ENCODE results near the gene ANKRD40.
"Not testable (repeated sequence)": the region's sequence is repeated elsewhere in the genome, so short reads cannot be mapped to it uniquely, and the experiment has no call there.

The ANKRD40 gene, protein sequence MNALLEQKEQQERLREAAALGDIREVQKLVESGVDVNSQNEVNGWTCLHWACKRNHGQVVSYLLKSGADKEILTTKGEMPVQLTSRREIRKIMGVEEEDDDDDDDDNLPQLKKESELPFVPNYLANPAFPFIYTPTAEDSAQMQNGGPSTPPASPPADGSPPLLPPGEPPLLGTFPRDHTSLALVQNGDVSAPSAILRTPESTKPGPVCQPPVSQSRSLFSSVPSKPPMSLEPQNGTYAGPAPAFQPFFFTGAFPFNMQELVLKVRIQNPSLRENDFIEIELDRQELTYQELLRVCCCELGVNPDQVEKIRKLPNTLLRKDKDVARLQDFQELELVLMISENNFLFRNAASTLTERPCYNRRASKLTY

DNA sequence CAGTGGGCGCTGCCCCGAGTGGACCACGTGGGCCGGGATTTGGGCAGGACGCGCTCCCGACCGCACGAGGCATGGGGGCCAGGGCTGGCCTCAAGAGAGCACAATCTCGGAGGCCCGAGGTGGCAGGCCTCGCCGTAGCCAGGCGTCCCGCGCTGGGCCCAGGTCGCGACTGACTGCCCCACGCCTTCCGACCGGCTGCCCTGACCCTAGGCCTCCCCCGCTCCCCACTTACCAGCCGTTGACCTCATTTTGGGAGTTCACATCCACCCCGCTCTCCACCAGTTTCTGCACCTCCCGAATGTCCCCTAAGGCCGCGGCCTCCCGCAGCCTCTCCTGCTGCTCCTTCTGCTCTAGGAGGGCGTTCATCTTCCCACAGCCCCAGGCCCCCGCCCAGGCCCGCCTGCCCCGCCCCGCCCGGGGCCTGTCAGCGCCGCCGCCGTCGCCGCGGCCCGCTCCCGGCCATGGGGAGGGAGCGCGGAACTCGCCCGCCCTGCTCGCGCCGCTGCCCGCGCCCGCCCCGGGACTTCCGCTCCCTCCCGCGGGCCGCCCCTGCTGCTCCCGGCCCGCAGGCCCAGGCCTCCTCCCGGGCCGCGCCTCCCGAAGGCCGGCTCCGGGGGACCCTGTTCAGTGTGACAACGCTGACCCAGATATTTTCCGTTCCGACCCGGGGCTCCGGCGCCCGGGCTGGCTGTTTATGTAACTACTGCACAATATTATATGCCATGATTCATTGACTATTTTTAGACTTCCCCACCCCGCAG is at the start of gene ANKRD40:
TSS of gene ANKRD40 (minus strand) at position 626 of the 761 bp plus-strand sequence. CDS start at position 366, 260 bp downstream.
- peak; percentile 78 for DNase-seq

DNA sequence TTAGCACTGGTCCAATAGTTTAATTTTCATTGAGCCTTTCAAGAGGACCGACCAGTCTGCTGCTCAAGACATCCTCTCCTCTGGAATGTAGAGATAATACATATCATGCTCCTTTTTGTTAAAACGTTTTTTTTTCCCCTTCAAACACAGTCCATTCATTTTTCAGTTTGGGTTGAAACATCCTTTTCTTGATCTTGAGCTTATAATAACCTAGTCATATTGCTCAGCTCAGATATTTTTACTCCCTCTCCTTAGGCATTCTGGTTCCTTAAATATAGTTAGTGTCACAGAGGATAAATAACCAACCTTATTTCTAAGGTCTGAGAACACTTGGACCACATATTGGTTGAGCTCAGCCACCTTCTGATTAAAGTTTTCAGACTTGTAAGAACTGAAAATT is 46.8 kb upstream of the ANKRD40 start:
- DNase-seq = no peak

DNA sequence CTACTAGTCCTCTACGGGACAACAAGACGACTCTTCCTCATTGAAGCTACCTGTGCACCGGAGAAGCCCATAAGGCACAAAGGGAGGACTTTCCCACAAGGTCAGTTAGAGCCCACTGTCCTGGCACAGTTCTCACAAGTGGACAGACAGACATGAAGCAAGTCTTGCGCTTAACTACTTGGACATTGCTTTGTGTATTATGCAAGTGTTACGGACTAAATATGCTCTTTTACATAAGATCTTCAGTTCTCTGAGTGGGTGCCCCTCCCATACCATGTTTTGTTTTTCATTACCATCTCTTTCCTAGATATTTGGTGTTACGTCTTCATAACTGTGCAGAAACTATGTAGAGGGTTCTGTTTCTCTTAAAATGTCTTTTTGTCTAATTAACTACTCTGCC is 41.5 kb upstream of the ANKRD40 start:
- no peak for DNase-seq

DNA sequence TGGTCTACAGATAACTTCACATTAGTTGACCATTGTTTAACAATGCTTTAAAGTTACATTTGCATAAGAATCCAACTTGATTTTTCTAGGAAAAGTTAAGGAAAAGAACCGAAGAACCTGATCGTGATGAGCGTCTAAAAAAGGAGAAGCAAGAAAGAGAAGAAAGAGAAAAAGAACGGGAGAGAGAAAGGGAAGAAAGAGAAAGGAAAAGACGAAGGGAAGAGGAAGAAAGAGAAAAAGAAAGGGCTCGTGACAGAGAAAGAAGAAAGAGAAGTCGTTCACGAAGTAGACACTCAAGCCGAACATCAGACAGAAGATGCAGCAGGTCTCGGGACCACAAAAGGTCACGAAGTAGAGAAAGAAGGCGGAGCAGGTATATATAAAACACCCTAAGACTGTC is 37.9 kb upstream of the ANKRD40 start:
- DNase-seq = no peak

DNA sequence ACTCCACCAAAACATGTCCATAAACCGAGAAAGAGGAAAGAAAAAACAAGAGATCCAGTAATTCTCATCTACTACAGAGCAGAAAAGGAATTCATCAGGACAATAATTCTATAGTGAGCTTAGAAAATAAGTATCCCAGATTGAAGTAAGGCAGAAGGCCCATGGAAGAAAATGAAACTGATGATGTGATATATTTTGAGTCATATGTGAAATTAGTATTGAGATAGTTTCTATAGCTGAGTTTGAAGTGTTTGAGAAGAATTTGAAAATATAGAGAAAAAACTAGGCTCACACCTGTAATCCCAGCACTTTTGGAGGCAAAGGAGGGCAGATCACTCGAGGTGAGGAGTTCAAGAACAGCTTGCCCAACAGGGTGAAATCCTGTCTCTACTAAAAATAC is 31.4 kb upstream of the ANKRD40 start:
- no peak for DNase-seq

DNA sequence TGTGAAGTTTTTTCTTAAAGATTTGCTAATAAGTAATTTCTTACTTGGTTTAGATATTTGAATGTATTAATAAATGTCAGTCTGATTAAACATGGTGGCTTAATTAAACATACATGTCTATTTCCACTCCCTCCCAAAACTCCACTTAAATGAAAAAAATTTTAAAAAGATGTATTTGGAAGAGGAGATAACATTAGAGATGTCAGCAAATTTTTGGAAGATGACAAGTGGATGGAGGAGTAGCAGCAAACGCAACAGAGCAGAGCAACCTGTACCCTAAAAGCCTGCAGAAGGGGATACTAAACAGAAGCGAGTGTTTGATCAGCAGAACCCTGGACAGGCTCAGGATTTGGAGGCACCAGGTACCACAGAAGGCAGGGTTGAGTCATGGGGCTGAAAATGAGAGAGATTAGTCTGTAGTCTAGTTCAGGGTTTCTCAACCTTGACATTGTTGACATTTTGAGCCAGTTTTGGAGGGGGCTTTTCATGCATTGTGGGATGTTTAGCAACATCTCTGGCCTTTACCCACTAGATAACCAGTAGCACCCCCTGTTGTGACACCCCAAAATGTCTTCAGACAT is 29.5 kb upstream of the ANKRD40 start:
- no peak for DNase-seq

DNA sequence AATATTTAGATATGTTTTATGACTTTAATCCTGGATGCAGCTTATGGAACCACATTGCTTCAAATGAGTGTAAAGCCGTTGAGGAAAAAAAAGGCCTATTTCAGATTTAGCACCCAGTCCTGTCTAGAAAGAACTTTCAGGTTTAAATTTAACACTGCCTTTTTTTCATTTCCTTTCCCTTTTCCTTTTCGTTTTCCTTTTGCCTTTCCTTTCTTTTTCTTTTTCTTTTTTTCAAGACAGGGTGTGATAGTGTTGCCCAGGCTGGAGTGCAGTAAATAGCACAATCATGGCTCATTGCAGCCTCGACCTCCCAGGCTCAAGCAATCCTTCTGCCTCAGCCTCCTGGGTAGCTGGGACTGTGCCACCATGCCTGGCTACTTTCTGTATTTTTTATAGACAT is 27.6 kb upstream of the ANKRD40 start:
- no peak for DNase-seq

DNA sequence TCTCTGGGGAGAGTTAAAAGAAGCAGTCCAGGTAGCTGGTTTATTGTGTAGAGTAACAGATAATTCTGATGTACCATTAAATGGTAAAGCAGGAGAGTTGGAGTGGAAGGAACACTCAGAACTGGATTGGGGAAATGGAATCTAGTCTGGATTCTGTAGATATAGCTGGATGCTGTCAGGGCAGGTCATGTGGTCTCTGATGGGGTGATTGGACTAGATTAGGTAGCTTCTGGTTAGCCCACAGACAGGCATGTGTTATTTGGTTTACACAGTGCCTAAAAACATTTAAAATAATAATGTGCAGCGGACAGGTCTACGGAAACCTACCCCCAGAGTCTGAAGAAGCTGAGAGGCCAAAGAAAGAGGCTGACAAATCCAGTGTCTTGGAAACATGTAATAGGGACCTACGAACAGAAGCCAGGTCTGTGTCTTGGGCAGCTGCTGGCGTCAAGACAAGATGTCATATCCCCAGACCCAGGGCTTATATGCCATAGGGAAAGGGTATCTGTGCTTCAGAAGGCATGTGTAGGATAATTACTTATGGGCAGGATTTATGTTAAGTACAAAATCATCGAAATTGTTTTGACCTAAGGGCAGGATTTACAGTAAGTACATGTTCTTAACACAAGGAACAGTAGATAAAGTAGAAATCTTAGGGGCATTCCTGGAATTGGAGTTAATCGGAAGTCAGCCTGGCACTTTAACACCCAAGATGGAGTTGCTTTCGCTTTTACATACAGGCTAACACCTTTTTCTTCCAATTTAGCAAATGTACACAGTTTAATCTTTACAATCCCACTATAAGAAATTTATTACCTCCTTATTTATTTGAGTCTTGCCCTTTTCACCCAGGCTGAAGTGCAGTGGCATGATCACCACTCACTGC is 24.1 kb upstream of the ANKRD40 start:
- no peak for DNase-seq

DNA sequence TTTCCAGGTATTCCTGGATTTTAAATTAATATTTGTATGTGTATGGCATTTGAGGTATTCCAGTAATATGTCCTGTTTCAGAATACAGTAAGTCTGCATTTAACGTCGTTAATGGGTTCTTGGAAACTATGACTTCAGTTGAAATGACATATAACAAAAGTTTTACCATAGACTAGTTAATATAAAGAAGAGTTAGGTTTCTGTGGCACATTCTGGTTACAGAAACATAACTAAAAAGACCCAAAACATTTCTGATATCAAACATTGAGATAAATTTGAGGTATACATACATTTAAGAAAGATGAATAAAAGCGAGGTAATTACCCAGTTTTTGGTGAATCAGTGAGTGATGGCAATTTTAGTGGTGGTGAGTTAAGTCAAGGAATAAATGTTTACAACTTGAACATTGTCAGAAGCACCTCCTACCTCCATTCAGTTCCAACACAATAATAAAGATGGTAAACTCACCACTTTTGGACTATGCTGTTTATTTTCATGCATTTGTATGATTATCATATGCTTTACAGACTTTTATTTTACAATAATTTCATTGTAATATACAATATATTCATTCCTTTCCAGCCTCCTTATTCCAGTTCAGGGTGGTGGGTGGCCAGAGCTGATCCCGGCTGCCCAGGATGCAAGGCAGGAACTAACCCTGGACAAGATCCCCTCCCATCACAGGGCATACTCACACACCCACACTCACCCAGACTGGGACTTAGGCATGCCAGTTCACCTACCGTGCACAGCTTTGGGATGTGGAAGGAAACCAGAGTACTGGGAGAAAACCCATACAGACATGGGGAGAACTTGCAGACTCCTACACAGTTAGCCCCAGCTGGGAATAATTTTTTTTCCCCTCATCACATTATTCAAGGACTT is 21.4 kb upstream of the ANKRD40 start:
- no peak for DNase-seq

DNA sequence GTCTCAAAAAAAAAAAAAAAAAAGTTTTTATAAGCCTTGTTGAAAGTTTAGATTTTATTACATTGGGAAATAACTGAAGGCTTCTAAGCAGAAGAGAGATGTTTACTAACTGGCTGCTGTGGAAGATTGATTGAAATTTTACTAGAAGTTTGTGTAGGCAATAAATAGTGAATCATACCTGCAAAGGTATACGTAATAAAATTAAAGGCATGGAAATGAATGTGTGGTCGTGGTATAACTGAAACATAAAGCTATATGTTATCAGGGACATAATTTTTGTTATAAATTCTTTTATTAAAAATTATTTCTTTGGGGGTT is 20.4 kb upstream of the ANKRD40 start:
- no peak for DNase-seq

DNA sequence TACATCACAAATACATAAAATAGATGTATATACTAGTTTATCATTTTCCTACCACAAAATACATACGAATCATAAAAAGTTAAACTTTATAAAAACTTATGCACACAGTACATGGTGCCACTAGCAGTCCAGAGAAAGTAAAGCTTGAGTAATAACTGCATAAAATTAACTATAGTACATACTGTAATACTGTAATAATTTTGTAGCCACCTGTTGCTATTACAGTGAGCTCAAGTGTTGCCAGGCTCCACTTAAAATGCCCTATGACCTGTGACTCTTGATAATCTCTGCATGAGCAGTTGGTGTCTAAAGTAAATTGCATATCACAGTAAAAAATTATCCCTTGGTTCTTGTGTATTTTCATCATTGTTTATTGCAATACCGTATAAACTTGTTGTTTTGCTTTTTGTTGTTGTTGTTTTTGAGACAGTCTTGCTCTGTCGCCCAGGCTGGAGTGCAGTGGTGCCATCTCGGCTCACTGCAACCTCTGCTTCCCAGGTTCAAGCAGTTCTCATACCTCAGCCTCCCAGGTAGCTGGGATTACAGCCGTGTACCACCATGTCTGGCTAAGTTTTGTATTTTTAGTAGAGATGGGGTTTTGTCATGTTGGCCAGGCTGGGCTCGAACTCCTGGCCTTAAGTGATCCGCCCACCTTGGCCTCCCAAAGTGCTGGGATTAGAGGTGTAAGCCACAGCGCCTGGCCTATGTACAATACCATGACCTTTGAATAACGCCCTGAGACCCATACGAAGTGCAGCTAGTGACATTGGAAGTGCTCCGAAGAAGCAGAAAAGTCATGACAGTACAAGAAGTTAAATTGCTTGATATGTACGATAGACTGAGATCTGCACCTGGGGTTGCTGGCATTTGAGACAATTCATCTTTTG is 18.3 kb upstream of the ANKRD40 start:
- DNase-seq = no peak

DNA sequence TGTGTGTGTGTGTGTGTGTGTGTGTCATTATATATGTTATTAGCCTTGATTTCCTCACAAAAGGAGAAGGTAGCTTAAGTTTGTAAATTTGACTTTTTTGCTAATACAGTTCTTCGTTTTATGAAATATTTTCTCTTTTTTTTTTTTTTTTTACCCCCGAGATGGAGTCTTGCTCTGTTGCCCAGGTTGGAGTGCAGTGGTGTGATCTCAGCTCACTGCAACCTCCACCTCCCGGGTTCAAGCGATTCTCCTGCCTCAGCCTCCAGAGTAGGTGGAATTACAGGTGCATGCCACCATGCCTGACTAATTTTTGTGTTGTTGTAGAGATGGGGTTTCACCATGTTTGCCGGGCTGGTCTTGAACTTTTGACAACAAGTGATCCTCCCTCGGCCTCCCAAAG is 16.9 kb upstream of the ANKRD40 start:
- not testable (repeated sequence) for DNase-seq

DNA sequence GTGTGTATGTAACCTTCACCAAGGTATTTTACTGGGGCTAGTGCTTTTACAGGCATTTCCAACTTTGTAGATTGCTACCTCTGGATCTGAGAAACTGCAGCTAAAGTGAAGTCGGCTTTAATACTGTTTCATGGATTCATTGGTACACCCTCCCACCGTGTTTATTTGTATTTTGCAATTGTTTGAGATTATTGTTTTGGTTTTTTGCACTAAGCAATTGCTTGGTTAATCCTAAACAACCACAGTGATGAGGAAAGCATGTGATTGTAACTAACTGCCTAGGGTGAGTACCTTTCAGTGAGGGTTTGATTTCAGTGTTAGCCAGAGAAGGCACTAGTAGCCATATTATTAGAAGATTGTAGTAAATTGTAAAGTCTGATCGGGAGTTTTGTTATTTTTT is 15.0 kb upstream of the ANKRD40 start:
- no peak for DNase-seq

DNA sequence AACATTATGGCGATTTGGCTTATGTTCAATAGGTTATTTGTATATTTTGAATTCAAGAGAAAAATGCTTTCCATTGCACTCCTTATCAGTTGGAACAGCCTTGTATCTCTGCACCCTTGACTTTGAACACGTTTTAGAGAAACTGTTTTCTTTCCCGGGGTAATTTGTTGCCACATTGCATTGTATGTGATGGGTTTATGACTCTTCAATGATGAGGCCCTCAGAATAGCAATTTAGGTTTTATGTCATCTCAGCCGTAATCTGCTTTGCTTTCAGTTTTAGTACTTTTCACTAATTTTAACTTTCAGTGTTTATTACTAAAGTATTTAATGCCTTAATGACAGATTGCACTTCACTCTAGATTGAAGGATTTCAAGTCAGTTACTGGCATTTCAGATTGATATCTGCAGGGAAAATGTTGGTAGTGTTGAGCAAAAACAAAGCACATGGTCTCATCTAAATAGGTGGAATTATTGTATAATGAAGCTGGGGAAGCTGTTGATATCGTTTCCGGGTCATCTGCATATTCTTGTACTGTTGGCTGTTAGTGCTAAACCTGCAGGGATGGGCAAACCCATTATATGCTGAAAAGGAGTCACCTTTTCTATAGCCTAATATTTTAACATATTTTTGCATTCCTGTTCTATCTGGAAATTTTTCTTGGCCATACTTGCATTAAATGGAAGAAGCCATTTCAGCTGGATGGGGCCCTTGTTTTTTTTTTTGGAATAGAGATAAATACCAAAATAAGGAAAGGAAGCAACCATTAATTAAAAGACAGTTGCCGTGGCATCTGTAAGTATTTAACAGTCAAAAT is 13.7 kb upstream of the ANKRD40 start:
- DNase-seq = no peak

DNA sequence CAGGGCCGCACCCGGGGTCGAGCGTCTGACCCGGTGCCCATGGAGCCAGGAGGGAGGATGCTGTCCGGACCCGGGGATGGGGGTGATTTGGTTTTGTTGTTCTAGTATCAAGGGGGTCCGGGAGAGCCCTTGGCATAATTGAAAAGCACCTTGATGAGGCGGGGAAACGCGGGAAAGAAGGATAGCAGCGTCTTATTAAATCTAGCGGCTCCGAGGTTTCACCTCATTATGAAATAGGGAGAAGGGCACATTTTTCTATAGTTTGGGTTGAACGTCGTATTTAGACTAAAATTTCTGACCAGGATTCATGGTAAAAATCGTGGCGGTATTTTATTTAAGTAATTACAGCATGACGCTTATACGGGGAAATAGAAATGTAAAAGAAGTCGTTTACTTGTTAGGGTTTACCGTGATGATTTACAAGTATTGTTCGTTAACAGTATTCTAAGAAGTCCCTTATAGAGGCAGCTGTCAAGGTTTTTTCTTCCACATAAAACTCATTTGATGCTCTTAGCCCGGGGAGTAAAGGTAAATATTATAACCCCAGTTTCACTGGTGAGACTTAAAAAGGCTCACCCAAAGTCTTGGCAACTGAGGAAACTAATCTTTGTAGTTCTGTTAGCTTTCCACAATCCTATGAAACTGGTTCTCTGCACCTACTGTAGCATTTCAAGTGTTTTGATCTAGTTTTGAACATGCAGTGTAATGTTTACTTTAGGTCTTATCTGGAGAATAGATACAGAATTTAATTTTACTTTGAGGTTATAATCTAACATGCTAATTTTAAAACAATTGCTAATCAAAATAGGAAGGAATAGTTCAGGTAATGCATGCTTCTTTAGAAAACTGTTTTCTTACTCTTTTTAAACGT is 12.4 kb upstream of the ANKRD40 start:
- no peak for DNase-seq

DNA sequence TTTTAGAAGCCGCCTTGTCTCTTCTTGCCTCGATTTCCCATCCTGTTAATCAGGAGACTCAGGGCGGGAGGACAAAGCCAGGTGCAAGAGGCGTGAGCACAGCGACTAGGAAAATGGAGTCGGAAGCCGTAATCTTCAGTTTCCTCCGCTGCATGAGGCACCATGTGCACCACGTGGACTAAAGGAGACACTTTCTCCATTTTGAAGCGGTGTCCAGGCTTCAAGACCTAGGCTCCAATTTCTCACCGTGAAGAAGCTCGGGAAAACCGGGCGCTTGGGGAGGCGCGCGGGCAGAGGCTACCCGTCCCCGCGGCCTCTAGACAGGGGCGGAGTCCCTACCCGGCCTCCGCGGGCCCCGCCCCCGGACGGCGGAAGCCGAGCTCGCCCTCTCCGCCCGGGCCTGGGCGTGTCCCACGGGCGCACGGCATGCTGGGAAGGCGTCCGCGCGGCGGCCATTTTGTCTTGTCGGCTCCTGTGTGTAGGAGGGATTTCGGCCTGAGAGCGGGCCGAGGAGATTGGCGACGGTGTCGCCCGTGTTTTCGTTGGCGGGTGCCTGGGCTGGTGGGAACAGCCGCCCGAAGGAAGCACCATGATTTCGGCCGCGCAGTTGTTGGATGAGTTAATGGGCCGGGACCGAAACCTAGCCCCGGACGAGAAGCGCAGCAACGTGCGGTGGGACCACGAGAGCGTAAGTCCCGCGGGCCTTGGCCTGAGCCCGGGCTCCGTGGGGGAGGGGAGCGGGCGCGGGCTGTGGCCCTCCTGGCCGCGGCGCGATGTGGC is 11.6 kb upstream of the ANKRD40 start, which contains the start of gene LUC7L3:
TSS of gene LUC7L3 (plus strand) at position 460 of the 780 bp plus-strand sequence. CDS start at position 590, 130 bp downstream.
- peak; percentile 91 for DNase-seq

DNA sequence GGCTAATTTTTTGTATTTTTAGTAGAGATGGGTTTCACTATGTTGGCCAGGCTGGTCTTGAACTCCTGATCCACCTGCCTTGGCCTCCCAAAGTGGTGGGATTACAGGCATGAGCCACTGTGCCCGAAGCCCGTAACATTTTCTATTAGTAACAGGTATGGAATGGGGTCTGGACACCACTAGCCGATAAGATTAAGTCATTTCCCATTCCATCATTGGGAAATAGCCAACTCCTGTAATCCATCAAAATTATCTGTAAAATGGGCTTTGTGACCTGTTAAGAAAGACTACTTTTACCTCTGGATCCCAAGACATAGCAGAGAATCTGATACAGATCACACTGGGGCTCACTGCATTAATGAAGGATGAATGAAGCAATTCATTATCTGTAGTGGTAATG is 7.8 kb upstream of the ANKRD40 start:
- no peak for DNase-seq

DNA sequence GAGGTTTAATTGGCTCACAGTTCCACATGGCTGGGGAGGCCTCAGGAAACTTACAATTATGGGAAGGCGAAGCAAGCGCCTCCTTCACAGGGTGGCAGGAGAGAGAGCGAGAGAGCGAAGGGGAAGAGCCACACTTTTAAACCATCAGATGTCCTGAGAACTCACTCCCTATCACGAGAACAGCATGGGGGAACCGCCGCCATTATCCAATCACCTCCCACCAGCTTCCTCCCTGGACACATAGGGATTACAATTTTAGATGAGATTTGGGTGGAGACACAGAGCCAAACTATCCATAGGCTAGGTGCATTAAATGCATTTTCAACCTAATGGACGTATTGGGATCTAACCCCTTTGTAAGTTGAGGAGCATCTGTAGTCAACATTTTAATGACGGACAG is 4.9 kb upstream of the ANKRD40 start:
- DNase-seq = no peak
